ENCODE results near the gene APOBEC2. TPM values are rescaled to one million over a fixed set of nuclear protein-coding genes. Genes with fewer than 3 reads are reported as not detected.

APOBEC2 gene
- total and polyA plus RNA-seq, 2 of the 13 experiments (the other 11 are each of a cell fraction or from before 2014, with no cell fraction given), result 0.09 TPM; not detected in 1

- Histone ChIP-seq H3K79me2 (ENCODE audit: insufficient read depth, low read length) (no peaks in the 10 kb centered on the region), H4K20me1 (ENCODE audit: insufficient read depth, low read length) (no peaks in the 10 kb centered on the region), H3K36me3 (replicated peaks in 1 of 2; ENCODE audit: control insufficient read depth in 1 of 2, insufficient read depth in 2 of 2, low read length in 2 of 2) (no peaks in the 10 kb centered on the region), H3K9me3 (ENCODE audit: low read length) (no peaks in the 10 kb centered on the region), H2AFZ (ENCODE audit: low read length) (no peak overlapping the region), H3K9ac (ENCODE audit: insufficient read depth, low read depth, low read length) (no peak overlapping the region), H3K27ac (ENCODE audit: extremely low read length, insufficient read depth, low read length) (no peak overlapping the region), H3K4me2 (ENCODE audit: low read depth, low read length) (no peak overlapping the region), H3K27me3 (ENCODE audit: control insufficient read depth in 1 of 2, insufficient read depth in 2 of 2, low read length in 2 of 2) (no peaks in the 10 kb centered on the region), H3K4me1 (ENCODE audit: insufficient read depth, low read length) (peaks cover 11% of the 10 kb centered on the region), H3K4me3 (replicated peaks in 1 of 3; ENCODE audit: insufficient read depth in 1 of 3, low read depth in 2 of 3, low read length in 3 of 3) (no peak overlapping the region)
- WGBS (ENCODE audit: low lambda C conversion rate), result 9% methylated on average over 3 of the region's 3 CpGs
- no TSS peak for BruUV-seq (replicated peaks)
- in situ Hi-C loops (cut with HindIII; ENCODE audit: extremely low pct_ligation_motif_present, low pct_unique_long_range_greater_than_20kb) (no loop called here), intact Hi-C loops (cut with micrococcal nuclease; ENCODE audit: unreplicated experiment) (no loop called here)
- ATAC-seq (no peak), DNase-seq (ENCODE audit: low spot score) (no peak), FAIRE-seq (no peak)
- CTCF ChIA-PET (ENCODE audit: low intra/inter-chr PET ratio, low total read pairs), result no interaction called here
- POLR2A ChIA-PET, result no interaction called here
- no peak for TF ChIP-seq ZNF512B (CRISPR knock-in tag; IDR thresholded peaks at IDR 0.05; ENCODE audit: borderline replicate concordance)
- no peak for TF ChIP-seq ZMYM3 (CRISPR knock-in tag; IDR thresholded peaks at IDR 0.05)
- no peak for TF ChIP-seq ZIK1 (CRISPR knock-in tag; IDR thresholded peaks at IDR 0.05; ENCODE audit: borderline replicate concordance, low read depth)
- TF ChIP-seq MEF2D (CRISPR knock-in tag; IDR thresholded peaks at IDR 0.05), result no peak
- TF ChIP-seq, protein P1, sequence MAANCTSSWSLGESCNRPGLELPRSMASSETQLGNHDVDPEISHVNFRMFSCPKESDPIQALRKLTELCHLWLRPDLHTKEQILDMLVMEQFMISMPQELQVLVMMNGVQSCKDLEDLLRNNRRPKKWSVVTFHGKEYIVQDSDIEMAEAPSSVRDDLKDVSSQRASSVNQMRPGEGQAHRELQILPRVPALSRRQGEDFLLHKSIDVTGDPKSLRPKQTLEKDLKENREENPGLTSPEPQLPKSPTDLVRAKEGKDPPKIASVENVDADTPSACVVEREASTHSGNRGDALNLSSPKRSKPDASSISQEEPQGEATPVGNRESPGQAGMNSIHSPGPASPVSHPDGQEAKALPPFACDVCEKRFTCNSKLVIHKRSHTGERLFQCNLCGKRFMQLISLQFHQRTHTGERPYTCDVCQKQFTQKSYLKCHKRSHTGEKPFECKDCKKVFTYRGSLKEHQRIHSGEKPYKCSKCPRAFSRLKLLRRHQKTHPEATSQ (CRISPR knock-in tag; IDR thresholded peaks at IDR 0.05; ENCODE audit: borderline replicate concordance), result no peak
- no peak for TF ChIP-seq NFE2L1 (CRISPR knock-in tag; IDR thresholded peaks at IDR 0.05; ENCODE audit: borderline replicate concordance)
- no peak for TF ChIP-seq BHLHE40 (IDR thresholded peaks at IDR 0.05; ENCODE audit: low read length)
- TF ChIP-seq ZNF644 (CRISPR knock-in tag; IDR thresholded peaks at IDR 0.05; ENCODE audit: low read depth), result no peak
- TF ChIP-seq HIVEP1 (CRISPR knock-in tag; IDR thresholded peaks at IDR 0.05), result no peak
- no peak for TF ChIP-seq ZNF605 (CRISPR knock-in tag; IDR thresholded peaks at IDR 0.05)
- TF ChIP-seq CENPBD1 (CRISPR knock-in tag; IDR thresholded peaks at IDR 0.05; ENCODE audit: borderline replicate concordance, low read depth), result no peak
- no peak for TF ChIP-seq ZBTB7A (CRISPR knock-in tag; IDR thresholded peaks at IDR 0.05)
- TF ChIP-seq ZNF772 (CRISPR knock-in tag; IDR thresholded peaks at IDR 0.05), result no peak
- no peak for TF ChIP-seq PAWR (CRISPR knock-in tag; IDR thresholded peaks at IDR 0.05; ENCODE audit: borderline replicate concordance)
- no peak for TF ChIP-seq PRMT3 (CRISPR knock-in tag; IDR thresholded peaks at IDR 0.05; ENCODE audit: borderline replicate concordance, low read depth)
- TF ChIP-seq RAD21 (CRISPR knock-in tag; IDR thresholded peaks at IDR 0.05), result no peak
- no peak for TF ChIP-seq ZNF484 (CRISPR knock-in tag; IDR thresholded peaks at IDR 0.05; ENCODE audit: borderline replicate concordance, low read depth)
- TF ChIP-seq IKZF5 (CRISPR knock-in tag; IDR thresholded peaks at IDR 0.05), result no peak
- TF ChIP-seq, protein P2, sequence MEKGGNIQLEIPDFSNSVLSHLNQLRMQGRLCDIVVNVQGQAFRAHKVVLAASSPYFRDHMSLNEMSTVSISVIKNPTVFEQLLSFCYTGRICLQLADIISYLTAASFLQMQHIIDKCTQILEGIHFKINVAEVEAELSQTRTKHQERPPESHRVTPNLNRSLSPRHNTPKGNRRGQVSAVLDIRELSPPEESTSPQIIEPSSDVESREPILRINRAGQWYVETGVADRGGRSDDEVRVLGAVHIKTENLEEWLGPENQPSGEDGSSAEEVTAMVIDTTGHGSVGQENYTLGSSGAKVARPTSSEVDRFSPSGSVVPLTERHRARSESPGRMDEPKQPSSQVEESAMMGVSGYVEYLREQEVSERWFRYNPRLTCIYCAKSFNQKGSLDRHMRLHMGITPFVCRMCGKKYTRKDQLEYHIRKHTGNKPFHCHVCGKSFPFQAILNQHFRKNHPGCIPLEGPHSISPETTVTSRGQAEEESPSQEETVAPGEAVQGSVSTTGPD (CRISPR knock-in tag; IDR thresholded peaks at IDR 0.05), result no peak
Observed at GRCh38 chr6:41111017-41111416, 58.0 kb downstream of the APOBEC2 start.
